Measurements from ENCODE around the gene KIF14.

DNA sequence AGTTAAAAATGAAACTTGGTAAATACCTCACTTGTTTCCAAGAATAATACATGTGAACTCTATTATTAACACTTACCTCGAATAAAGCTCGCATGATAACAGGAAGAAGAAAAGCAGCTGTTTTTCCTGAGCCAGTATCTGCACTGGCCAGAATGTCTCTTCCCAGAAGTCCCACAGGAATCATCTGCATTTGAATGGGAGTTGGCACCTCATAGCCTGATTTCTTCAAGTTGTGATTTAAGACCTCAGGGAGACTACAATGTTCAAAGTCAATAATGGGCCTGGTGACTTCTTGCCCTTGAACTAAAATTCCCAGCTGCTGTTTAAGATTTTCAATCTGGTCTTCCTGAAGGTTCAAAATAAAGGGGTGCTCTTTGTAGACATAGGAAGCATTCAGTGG, 45.3 kb upstream of the KIF14 start:
- TF ChIP-seq, protein P1, sequence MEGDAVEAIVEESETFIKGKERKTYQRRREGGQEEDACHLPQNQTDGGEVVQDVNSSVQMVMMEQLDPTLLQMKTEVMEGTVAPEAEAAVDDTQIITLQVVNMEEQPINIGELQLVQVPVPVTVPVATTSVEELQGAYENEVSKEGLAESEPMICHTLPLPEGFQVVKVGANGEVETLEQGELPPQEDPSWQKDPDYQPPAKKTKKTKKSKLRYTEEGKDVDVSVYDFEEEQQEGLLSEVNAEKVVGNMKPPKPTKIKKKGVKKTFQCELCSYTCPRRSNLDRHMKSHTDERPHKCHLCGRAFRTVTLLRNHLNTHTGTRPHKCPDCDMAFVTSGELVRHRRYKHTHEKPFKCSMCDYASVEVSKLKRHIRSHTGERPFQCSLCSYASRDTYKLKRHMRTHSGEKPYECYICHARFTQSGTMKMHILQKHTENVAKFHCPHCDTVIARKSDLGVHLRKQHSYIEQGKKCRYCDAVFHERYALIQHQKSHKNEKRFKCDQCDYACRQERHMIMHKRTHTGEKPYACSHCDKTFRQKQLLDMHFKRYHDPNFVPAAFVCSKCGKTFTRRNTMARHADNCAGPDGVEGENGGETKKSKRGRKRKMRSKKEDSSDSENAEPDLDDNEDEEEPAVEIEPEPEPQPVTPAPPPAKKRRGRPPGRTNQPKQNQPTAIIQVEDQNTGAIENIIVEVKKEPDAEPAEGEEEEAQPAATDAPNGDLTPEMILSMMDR (conservative IDR thresholded peaks at IDR 0.05; ENCODE audit: low read depth, low read length), result no peak
- TF ChIP-seq POLR2A (IDR thresholded peaks at IDR 0.05; ENCODE audit: low read depth, low read length), result no peak
- TF ChIP-seq CEBPB (IDR thresholded peaks at IDR 0.05; ENCODE audit: low read depth, low read length), result no peak
- TF ChIP-seq MAZ (IDR thresholded peaks at IDR 0.05; ENCODE audit: borderline replicate concordance, low read depth, low read length), result no peak
- TF ChIP-seq RAD21 (IDR thresholded peaks at IDR 0.05; ENCODE audit: low read length), result no peak
- TF ChIP-seq MXI1 (IDR thresholded peaks at IDR 0.05; ENCODE audit: borderline replicate concordance, low read depth, low read length), result no peak
- no peak for TF ChIP-seq BHLHE40 (IDR thresholded peaks at IDR 0.05; ENCODE audit: low read depth, low read length)
- TF ChIP-seq FOS (IDR thresholded peaks at IDR 0.05; ENCODE audit: low read depth, low read length), result no peak
- TF ChIP-seq, protein P2, sequence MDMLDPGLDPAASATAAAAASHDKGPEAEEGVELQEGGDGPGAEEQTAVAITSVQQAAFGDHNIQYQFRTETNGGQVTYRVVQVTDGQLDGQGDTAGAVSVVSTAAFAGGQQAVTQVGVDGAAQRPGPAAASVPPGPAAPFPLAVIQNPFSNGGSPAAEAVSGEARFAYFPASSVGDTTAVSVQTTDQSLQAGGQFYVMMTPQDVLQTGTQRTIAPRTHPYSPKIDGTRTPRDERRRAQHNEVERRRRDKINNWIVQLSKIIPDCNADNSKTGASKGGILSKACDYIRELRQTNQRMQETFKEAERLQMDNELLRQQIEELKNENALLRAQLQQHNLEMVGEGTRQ (IDR thresholded peaks at IDR 0.05; ENCODE audit: low read depth, low read length), result no peak
- no peak for TF ChIP-seq SMC3 (IDR thresholded peaks at IDR 0.05; ENCODE audit: low read depth, low read length)
- TF ChIP-seq RFX5 (IDR thresholded peaks at IDR 0.05; ENCODE audit: low read depth, low read length), result no peak

Data from IMR-90 (cell line).